ENCODE measurements around the gene GPATCH4. TPM values are rescaled to one million over a fixed set of nuclear protein-coding genes. Genes with fewer than 3 reads are reported as not detected.

GPATCH4 gene
- total and polyA plus RNA-seq, 4 donors = 7.6 to 23.6 (median 16.3) TPM

GRCh38 chr1:156590326-156591180 is 10.7 kb downstream of the GPATCH4 start:
- 89% methylated on average over 10 of the region's 10 CpGs for WGBS

More at GRCh38 chr1:156590326-156591180, 10.7 kb downstream of the GPATCH4 start:
- Histone ChIP-seq H3K27me3 (ENCODE audit: control insufficient read depth in 4 of 4, insufficient read depth in 4 of 4, low read length in 3 of 4) (no peaks in the 10 kb centered on the region), H3K27ac (ENCODE audit: low read depth in 1 of 2, low read length in 2 of 2) (no peak overlapping the region), H3K4me3 (ENCODE audit: low read depth in 1 of 3, low read length in 3 of 3) (no peak overlapping the region), H3K9ac (ENCODE audit: low read depth in 1 of 2, low read length in 2 of 2) (no peak overlapping the region), H3K4me1 (ENCODE audit: control insufficient read depth in 4 of 4, insufficient read depth in 4 of 4, low read length in 3 of 4) (peaks cover 3 to 15% (median 9%) of the 10 kb centered on the region in 4 donors), H3K36me3 (ENCODE audit: control insufficient read depth in 4 of 4, insufficient read depth in 3 of 4, low read depth in 1 of 4, low read length in 3 of 4) (peaks cover 0 to 13% (median 8%) of the 10 kb centered on the region in 4 donors), H3K9me3 (ENCODE audit: control insufficient read depth in 4 of 4, low read length in 3 of 4) (no peaks in the 10 kb centered on the region)
- TF ChIP-seq RAD21 (IDR thresholded peaks at IDR 0.05) = no peak
- no peak for TF ChIP-seq FOXA1 (IDR thresholded peaks at IDR 0.05)
- no peak for TF ChIP-seq REST (IDR thresholded peaks at IDR 0.05)
- TF ChIP-seq EGR1 (IDR thresholded peaks at IDR 0.05; ENCODE audit: low read depth in 2 of 2) = no peak
- TF ChIP-seq ATF3 (IDR thresholded peaks at IDR 0.05) = no peak
- no peak for TF ChIP-seq RXRA (IDR thresholded peaks at IDR 0.05)
- no peak for TF ChIP-seq HNF4A (conservative IDR thresholded peaks at IDR 0.05)
- no peak for TF ChIP-seq GABPA (IDR thresholded peaks at IDR 0.05 in 1 of 2, conservative IDR thresholded peaks at IDR 0.05 in 1 of 2)
- TF ChIP-seq CTCF (IDR thresholded peaks at IDR 0.05; ENCODE audit: low read depth, low read length, missing input control) = no peak
- TF ChIP-seq MAX (IDR thresholded peaks at IDR 0.05) = no peak
- DNase-seq (ENCODE audit: low spot score) = no peak

Measured in liver (tissue), 9 donors.